Tibial nerve (tissue), 4 donors: Measurements from ENCODE around the gene ARSJ.

Source experiments
- EP300 ChIP-seq, 2 donors: sonication (generic); formaldehyde crosslinking; IDR thresholded peaks; one replicate each; pipeline ENCODE4 v1.6.1; 2017; ENCODE audit warnings: antibody characterized with exemption in 2 of 2, mild to moderate bottlenecking in 1 of 2
- POLR2A ChIP-seq, 2 donors: fragments of 450-650 bp; IDR thresholded peaks; one replicate each; pipeline ENCODE4 v1.6.1; 2017; ENCODE audit warnings: antibody characterized with exemption in 2 of 2, mild to moderate bottlenecking in 2 of 2, moderate library complexity in 2 of 2
- TF ChIP-seq, protein P1 (sequence below), 5 experiments: fragments of 200-600 bp in 3 of 5; fragments of 450-650 bp in 2 of 5; sonication (generic) in 3 of 5; IDR thresholded peaks; one replicate each; pipeline ENCODE4 v1.5.1; 2016 to 2019; ENCODE audit warnings: antibody characterized with exemption in 5 of 5, mild to moderate bottlenecking in 3 of 5, moderate library complexity in 2 of 5

DNA sequence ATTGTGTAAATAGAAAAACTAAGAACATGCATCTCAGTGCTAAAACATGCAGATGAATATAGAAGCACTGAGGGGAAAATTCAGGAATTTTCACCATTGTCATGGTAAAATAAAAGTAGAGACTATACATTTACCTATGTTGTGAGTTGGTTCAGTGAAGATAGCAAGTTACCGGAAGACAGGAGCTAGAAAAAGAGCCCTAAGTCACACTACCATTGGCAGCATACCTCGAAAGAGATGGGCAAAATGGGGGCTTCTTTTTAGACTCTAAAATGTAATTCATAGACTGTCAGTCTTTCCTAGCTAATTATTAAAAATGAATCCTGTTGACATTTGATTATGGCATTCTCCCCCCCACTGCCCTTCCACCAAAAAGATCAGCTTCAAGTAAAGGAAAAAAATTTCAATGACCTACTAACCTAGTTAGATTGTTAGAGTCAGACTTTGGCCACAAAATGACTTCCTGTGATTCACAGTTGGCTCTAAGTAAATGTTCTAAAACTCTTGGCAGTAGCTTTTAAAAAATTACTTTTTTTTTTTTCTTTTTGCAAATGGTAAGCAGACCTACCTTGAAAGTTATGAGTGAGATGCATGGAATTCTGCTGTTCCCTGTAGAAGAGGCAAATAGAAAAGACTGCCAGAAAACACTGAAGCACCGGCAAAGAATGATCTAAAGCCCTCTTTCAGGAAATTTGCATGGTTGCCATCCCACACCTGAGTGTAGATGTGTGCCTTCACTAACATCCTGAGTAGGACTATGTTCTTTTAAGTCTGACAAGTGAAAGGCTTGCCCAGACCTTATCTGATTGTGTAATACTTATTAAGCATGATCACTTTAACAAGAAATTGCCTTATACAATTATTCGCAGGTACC, 26.4 kb upstream of the ARSJ start:
- TF ChIP-seq, protein P1, sequence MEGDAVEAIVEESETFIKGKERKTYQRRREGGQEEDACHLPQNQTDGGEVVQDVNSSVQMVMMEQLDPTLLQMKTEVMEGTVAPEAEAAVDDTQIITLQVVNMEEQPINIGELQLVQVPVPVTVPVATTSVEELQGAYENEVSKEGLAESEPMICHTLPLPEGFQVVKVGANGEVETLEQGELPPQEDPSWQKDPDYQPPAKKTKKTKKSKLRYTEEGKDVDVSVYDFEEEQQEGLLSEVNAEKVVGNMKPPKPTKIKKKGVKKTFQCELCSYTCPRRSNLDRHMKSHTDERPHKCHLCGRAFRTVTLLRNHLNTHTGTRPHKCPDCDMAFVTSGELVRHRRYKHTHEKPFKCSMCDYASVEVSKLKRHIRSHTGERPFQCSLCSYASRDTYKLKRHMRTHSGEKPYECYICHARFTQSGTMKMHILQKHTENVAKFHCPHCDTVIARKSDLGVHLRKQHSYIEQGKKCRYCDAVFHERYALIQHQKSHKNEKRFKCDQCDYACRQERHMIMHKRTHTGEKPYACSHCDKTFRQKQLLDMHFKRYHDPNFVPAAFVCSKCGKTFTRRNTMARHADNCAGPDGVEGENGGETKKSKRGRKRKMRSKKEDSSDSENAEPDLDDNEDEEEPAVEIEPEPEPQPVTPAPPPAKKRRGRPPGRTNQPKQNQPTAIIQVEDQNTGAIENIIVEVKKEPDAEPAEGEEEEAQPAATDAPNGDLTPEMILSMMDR (IDR thresholded peaks at IDR 0.05) = no peak
- no peak for TF ChIP-seq EP300 (IDR thresholded peaks at IDR 0.05)
- no peak for TF ChIP-seq POLR2A (IDR thresholded peaks at IDR 0.05)
